ENCODE data around the gene SMTN. TPM values are rescaled to one million over a fixed set of nuclear protein-coding genes. Genes with fewer than 3 reads are reported as not detected.
"Not testable (repeated sequence)": the region's sequence is repeated elsewhere in the genome, so short reads cannot be mapped to it uniquely, and the experiment has no call there.

Gene SMTN
- total and polyA plus RNA-seq, 9 donors = 23.1 to 238 (median 61.2) TPM

GRCh38 chr22:31107894-31108218 lies 26.7 kb downstream of the SMTN start:
- Histone ChIP-seq H3K4me3 (peak overlapping the region; percentile 84), H3K27ac (peak overlapping the region in 1 of 2 donors; percentile 95), H3K36me3 (no peaks in the 10 kb centered on the region), H3K4me1 (ENCODE audit: insufficient read depth) (peaks cover 11% of the 10 kb centered on the region), H3K9me3 (no peaks in the 10 kb centered on the region), H3K27me3 (no peaks in the 10 kb centered on the region)
- intact Hi-C loops (cut with DNase I) = loop anchor here in 2 of 4 donors (2.0 to 10.0 kb wide), 3 partner anchors 41 to 833 kb away; no protein-coding TSS in a partner anchor
- 0% methylated on average over 5 of the region's 5 CpGs for WGBS, 3 donors
- no peak for DNase-seq
- TF ChIP-seq EP300 (IDR thresholded peaks at IDR 0.05) (no peak), POLR2A (IDR thresholded peaks at IDR 0.05) (no peak)
- TF ChIP-seq, protein P1, sequence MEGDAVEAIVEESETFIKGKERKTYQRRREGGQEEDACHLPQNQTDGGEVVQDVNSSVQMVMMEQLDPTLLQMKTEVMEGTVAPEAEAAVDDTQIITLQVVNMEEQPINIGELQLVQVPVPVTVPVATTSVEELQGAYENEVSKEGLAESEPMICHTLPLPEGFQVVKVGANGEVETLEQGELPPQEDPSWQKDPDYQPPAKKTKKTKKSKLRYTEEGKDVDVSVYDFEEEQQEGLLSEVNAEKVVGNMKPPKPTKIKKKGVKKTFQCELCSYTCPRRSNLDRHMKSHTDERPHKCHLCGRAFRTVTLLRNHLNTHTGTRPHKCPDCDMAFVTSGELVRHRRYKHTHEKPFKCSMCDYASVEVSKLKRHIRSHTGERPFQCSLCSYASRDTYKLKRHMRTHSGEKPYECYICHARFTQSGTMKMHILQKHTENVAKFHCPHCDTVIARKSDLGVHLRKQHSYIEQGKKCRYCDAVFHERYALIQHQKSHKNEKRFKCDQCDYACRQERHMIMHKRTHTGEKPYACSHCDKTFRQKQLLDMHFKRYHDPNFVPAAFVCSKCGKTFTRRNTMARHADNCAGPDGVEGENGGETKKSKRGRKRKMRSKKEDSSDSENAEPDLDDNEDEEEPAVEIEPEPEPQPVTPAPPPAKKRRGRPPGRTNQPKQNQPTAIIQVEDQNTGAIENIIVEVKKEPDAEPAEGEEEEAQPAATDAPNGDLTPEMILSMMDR (IDR thresholded peaks at IDR 0.05) = no peak

GRCh38 chr22:31112547-31113091 lies 31.5 kb downstream of the SMTN start:
- H3K9me3 ChIP-seq; DNase-seq; H3K4me1 ChIP-seq (ENCODE audit: insufficient read depth); intact Hi-C loops (cut with DNase I); H3K4me3 ChIP-seq; H3K36me3 ChIP-seq; H3K27ac ChIP-seq; H3K27me3 ChIP-seq: not testable (repeated sequence)
- 92 to 95% (median 92%) methylated on average over 7 of the region's 7 CpGs for WGBS, 3 donors

DNA sequence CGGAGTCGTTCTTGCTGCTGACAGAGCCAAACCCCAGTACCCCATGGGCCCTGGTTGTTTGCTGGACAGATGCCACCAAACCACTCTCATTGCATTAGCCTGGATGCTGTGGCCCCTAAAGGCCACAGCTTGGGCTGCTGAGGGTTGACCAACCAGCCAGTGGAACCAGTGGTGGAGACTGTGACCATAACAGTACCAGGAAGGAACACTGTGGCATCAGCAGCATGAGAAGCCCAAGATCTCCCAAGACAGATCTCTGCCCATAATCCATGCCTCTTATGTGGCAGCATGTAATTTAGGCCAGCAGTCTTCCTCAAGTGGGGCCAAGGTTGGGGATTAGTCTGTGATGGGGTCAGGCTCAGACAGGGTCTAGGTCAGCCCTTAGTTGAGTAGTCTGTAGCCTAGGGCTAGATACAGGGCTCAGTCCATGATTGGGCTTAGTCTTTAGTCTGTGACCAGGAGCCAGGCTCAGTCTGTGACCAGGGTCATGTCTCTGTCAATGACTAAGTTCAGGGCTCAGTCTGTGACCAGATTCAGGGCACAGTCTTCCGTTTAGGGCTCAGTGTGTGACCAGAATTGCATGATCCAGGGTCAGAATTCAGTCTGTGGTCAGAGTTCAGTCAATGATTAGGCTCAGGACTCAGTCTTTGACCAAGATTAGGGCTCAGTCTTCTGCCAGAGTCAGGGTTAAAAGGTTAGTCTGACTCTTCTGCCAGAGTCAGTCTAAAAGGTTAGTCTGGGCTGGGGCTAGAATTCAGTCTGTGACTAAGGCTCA lies 37.1 kb downstream of the SMTN start:
- TF ChIP-seq EP300 (IDR thresholded peaks at IDR 0.05) (no peak), POLR2A (IDR thresholded peaks at IDR 0.05) (no peak)
- TF ChIP-seq, protein P1 (IDR thresholded peaks at IDR 0.05) = no peak
- Histone ChIP-seq H3K27me3 (no peaks in the 10 kb centered on the region), H3K4me1 (ENCODE audit: insufficient read depth) (peaks cover 3% of the 10 kb centered on the region), H3K27ac (no peak overlapping the region), H3K4me3 (no peak overlapping the region), H3K9me3 (no peaks in the 10 kb centered on the region), H3K36me3 (no peaks in the 10 kb centered on the region)
- intact Hi-C loops (cut with DNase I) = no loop called here
- 89 to 96% (median 91%) methylated on average over 3 of the region's 3 CpGs for WGBS, 3 donors
- no peak for DNase-seq

- Histone ChIP-seq H3K4me1 (ENCODE audit: insufficient read depth) (peaks cover 3% of the 10 kb centered on the region), H3K36me3 (no peaks in the 10 kb centered on the region), H3K27ac (no peak overlapping the region), H3K27me3 (no peaks in the 10 kb centered on the region), H3K4me3 (no peak overlapping the region), H3K9me3 (no peaks in the 10 kb centered on the region)
- 23 to 43% (median 38%) methylated on average over 7 of the region's 7 CpGs for WGBS, 3 donors
- intact Hi-C loops (cut with DNase I) = no loop called here
- TF ChIP-seq, protein P1 (IDR thresholded peaks at IDR 0.05) = no peak
- no peak for TF ChIP-seq POLR2A (IDR thresholded peaks at IDR 0.05)
- TF ChIP-seq EP300 (IDR thresholded peaks at IDR 0.05) = no peak
- DNase-seq = no peak
Measured at GRCh38 chr22:31119026-31119717, 38.1 kb downstream of the SMTN start.

- H3K27me3 ChIP-seq = no peaks in the 10 kb centered on the region
- TF ChIP-seq POLR2A (IDR thresholded peaks at IDR 0.05) (no peak), EP300 (IDR thresholded peaks at IDR 0.05) (no peak)
- TF ChIP-seq, protein P1 (IDR thresholded peaks at IDR 0.05) = no peak
- no peak for DNase-seq
- H3K4me1 ChIP-seq (ENCODE audit: insufficient read depth) = peaks cover 3% of the 10 kb centered on the region
- 39 to 55% (median 44%) methylated on average over 5 of the region's 5 CpGs for WGBS, 3 donors
- no peak overlapping the region for H3K4me3 ChIP-seq
- H3K27ac ChIP-seq = no peak overlapping the region
- intact Hi-C loops (cut with DNase I) = no loop called here
- no peaks in the 10 kb centered on the region for H3K9me3 ChIP-seq
- no peaks in the 10 kb centered on the region for H3K36me3 ChIP-seq
Measured at GRCh38 chr22:31120230-31120629, 39.1 kb downstream of the SMTN start.
